HT-29 (cell line): ENCODE results near the gene TM9SF3. TPM values are rescaled to one million over a fixed set of nuclear protein-coding genes. Genes with fewer than 3 reads are reported as not detected.

ENCODE experiments used
- DNase-seq: peaks from one replicate; pipeline ENCODE4 v3.0.0-alpha.2; 2015; ENCODE audit warnings: low spot score
- total RNA-seq: library from RNA; depleted of rRNA; stranded (reverse); fragments of >200 nt; shearing (Covaris generic); gene quantifications from 2 replicates; pipeline ENCODE4 v1.2.3, GENCODE V29; 2014

Gene TM9SF3
- total RNA-seq, 1 experiment from 2014 or later, result 52.0 TPM

DNA sequence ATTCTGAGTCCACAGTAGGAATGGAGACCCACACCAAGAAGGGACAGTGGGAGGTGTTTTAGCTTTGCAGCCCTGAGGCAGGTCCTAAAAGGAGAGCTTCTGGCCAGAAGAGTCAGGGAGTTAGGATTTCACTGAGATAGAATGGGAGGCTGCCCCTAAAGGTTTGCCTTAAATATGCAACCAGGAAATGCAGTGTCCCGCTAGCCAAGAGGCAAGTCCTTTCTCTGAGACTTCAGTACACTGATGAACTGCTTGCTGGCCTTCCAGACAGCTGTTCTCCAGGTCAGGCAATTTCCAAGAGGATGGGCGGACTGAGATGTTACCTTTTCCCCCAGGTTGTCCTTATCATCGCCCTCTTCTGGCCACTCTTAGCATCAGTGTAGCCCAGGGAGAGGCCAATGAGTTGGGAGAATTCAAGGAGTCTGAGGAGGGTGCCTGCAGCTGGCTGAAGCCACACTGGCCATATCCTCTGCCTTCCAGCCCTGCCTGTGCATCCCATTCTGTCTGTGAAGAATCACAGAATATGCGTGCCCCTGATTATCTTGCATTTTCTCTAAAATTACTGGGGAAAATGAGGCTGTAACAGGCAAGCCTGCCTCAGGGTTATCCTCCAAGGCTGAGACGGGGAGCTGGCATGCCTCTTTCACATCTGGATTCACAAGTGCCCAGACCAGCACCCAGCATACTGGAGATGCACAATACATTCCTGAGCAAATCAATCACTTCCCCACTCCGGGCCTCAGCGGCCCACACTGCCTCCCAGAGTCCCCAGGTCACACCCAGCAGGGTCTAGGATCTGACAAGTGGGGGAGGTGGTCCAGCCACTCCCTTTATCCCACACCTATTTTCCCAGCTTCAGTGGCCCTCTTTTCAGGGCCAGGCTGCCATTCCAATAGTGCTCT lies 75.5 kb downstream of the TM9SF3 start:
- DNase-seq, result peak; percentile 81

DNA sequence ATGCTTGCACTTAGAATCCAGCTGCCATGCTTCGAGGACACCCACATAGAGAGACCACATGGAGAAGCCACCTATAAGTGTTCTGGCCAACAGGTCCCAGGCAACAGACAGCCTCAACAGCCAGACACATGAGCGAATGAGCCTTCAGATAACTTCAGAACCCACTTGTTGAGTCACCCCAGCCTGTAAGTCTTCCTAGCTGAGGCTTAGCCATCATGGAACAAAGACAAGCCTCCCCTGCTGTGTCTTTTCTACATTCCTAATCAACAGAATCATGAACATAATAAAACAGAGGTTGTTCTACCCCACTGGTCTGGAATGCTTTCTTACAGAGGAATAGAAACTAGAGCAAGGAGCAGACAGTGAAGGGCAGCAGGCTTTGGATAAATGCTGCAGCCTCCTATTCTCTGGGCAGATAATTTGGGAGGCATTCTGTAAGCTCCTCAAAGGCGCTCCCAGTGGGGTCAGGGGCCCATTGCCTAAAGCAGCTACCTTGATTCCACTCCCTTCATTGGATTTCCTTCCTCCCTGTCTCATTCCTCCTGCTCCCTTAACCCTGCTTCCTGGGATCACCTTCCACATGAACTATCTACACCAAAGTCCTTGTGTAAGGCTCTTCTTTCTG lies 77.7 kb downstream of the TM9SF3 start:
- DNase-seq, result no peak

DNA sequence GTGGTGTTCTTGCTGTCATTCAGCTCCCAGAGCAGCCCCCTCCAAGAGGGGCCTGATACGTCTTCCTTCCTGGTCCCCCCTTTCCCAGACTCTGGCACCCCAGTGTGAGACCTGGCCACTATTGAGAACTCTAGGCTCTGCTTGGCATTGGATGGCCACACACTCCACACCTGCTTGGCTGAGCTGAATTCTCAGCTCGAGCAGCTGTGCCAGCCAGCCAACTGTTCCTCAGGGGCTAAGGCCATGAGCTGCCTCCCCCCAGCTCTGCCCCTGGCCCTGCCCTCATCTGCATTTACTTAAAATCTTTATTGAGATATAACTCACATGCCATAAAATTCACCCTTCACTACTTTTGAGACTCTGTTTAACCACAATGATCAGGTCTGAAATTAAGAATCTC lies 79.8 kb downstream of the TM9SF3 start:
- no peak for DNase-seq

GRCh38 chr10:96505150-96506136 lies 81.4 kb downstream of the TM9SF3 start:
- no peak for DNase-seq

DNA sequence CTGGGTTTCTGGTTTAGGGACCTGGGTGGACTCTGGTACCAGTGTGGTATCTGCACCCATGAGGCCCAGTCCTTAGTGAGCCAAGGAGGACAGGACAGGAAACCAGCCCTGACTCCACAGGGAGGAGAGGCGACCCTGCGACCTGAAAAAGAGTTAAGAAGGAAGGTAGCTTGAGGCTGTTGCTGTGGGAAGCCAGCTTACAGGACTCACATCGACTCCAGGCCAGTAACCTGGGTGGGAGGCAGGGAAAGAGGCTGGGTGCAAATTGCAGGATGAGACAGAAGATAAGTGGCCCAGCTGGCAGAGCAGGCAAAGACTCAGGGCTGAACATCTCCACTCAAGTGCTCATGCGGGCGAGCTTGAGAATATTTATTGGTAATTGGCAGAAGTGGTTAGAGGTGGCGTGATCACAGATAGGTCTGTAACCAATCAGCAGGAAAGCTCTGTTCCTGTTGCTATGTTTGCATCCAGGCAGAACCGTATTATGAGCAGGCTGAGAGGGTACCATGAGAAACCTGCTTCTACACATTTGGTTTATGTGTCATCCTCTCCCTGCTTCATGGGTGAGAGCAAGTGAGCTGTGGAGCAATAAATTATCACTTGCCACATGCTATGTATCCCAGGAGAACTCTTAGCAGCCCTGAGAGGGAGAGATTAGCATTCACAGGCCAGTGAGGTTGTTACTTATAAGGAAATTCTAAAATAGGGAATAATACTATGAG lies 84.1 kb downstream of the TM9SF3 start:
- DNase-seq, result no peak

GRCh38 chr10:96501985-96502384 lies 84.8 kb downstream of the TM9SF3 start:
- DNase-seq, result no peak

DNA sequence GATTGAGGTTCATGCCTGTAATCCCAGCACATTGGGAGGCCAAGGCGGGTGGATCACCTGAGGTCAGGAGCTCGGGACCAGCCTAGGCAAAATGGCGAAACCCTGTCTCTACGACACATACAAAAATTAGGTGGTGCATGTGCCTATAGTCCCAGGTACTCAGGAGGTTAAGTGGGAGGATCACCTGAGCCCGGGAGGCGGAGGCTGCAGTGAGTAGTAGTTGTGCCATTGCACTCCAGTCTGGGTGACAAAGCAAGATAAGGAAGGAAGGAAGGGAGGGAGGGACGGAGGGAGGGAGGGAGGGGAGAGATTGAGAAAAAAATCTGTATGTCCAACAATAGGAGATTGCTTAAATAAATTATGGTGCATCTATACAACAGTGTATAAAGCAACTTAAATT lies 86.3 kb downstream of the TM9SF3 start:
- DNase-seq, result no peak

DNA sequence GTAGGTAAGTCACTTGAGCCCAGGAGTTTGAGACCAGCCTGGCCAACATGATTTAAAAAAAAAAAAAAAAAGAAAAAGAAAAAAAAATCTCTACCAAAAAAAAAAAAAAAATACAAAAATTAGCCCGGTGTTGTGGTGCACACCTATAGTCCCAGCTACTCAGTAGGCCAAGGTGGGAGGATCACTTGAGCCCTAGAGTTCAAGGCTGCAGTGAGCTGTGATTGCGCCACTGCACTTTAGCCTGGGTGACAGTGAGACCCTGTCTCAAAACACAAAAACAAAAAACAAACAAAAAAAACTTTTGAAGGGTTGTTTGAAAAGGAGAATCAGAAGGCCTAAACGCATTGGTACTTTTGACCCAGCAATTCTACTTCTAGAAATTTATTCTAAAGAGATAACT lies 86.8 kb downstream of the TM9SF3 start:
- DNase-seq, result no peak

GRCh38 chr10:96497391-96497790 lies 89.4 kb downstream of the TM9SF3 start:
- DNase-seq, result no peak

DNA sequence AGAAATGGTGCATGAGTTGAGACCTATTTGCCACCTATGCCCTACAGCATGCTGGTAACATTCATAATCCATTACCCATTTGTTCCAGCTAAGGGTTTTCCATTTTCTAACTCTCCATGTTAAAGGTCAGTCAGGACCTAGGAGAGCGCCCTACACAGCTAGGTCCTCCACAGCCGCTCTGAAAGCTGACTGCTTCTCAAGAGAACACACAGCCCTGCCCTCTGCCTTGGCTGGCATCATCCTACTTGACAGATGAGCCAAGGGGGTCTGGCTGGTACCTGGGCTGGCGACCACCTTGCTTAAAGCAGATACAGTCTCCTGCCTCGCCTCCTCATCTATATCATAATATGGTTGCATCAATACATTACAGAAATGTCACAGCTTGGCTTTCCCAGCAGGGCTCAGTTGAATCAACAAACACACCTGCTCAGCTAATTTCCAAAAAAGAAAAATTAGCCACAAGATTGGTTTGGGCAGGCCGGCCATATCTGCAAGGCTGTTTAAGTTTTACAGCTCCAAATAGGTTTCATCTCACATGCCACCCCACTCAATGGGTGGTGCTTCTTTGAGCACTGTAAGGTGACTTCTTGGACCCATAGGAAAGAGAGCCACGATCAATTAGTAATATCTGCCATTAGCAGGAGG lies 90.4 kb downstream of the TM9SF3 start:
- DNase-seq, result peak; percentile 37

DNA sequence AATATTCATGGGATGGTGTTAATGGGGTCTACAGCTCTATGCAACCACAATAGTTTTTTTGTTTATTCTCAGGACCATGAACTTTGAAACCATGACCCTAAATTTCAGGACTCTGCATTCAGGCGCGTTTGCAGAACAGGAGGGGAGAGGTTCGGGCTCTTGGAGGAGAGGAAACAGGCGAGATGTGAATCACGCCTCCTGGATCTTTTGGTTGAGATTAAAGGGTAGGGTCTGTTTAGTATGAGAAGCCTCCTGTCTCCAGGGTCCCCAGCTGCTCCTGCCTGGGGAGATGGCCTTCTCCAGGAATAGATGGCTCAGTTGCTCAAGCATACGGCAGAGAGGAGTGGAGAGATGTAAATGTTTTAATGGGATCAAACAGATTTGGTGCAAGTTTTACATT lies 91.3 kb downstream of the TM9SF3 start:
- no peak for DNase-seq

- DNase-seq, result no peak
These were observed 92.1 kb downstream of the TM9SF3 start for GRCh38 chr10:96494694-96495093.

GRCh38 chr10:96493871-96494525 lies 92.8 kb downstream of the TM9SF3 start:
- no peak for DNase-seq

DNA sequence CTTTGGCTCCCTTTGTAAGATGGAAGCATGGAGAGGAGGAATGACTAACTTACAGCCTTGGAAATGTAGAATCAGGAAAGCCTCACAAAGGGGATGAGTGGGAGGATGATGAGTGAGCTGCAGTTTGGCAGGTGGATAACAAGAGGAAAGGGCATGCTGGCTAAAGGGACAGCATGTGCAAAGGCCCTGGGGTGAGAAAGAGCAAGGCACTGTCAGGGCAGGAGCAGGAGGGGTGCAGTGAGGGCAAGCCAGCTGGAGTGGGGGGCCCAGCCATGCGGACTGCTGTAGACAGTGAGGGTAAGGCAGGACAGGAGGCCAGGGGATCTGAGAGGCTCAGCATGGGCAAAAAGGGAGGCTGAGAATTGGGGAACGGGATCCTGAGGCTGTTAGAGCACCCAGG lies 93.6 kb downstream of the TM9SF3 start:
- DNase-seq, result no peak

GRCh38 chr10:96491303-96491702 lies 95.5 kb downstream of the TM9SF3 start:
- DNase-seq, result peak; percentile 26

DNA sequence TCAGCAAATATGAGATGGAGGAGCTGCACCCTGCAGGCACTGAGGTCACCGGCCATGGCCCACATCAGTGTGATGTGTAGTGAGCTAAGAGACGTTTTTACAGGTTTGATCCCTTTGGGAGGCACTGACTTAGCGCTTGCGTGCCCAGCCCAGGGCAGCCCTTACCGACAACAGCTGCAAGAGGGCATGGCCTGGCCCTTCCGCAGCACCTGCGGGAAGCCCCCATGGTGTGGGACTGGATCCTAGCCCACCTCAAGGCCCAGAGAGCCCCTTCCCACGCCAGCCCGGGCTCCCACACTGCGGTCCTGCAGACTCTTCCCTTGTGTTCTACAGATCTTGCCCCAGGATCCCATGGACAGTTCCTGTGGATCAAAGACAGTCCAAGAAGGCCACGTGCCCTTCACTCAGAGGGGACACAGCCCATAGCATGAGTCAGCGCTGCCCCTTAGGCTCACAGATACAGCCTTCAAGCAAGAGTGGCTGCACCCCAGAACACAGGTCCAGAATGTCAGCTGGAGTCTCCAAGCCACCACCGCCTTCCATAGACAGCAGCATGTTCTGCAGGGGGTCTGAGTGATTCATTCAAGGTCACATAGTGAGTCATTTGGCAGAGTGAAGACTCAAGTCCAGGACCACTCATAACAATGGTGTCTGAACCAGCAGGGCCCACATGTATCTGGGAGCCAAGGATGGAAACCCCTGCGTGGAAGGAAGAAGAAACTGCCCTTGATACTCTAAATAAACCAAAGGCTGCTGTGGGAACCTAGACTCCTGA lies 98.5 kb downstream of the TM9SF3 start:
- no peak for DNase-seq

- no peak for DNase-seq
These were observed 103.8 kb downstream of the TM9SF3 start for GRCh38 chr10:96482815-96483588.

DNA sequence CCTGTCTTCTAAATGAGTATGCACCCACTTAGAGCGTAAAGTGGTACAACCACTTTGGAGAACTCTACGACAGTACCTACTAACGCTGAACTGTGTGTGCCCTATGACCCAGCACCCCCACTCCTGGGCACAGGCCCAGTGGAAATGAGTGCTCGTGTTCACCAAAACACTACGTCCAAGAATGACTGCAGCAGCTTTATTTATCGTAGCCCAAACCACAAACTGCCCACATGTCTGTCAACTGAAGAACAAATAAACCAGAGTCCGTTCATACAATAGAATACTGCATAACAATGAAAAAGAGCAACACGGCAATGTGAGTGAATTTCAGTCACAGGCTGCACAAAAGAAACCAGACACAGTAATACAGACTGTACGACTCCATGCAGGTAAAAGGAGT lies 108.5 kb downstream of the TM9SF3 start:
- no peak for DNase-seq

- no peak for DNase-seq
These were observed 112.9 kb downstream of the TM9SF3 start for GRCh38 chr10:96473866-96474265.
